NCI-H2171 treated with DMSO at 0.1 percent for 48 hours (cell line): ENCODE measurements around the gene PARP3.

Source experiments
- DNase-seq: peaks from one replicate; lab custom pipeline; 2025; lab: John Stamatoyannopoulos, UW

PARP3 gene

DNA sequence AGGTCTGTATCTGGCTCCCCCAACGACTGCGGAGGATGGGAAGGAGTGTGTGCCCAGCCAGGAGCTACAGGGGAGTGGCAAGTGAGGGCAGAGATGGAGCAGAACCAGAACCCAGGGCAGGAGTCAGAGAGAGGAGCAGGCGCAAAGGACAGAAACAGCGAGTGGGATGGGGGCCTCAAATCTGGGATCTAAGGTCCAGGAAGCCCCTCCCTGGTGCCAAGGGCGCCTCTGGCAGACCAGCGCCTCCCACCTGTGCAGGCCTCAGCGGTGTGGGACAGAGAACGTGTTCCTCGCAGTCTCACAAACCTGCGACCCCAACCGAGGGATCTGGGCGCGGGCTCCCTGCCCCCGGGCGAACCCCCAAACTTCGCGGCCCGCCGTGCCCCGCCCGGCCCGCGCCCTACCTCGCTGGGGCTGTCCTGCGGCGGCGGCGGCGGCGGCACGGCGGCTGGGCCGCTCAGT is 24.8 kb downstream of the PARP3 start:
- peak; percentile 16 for DNase-seq

DNA sequence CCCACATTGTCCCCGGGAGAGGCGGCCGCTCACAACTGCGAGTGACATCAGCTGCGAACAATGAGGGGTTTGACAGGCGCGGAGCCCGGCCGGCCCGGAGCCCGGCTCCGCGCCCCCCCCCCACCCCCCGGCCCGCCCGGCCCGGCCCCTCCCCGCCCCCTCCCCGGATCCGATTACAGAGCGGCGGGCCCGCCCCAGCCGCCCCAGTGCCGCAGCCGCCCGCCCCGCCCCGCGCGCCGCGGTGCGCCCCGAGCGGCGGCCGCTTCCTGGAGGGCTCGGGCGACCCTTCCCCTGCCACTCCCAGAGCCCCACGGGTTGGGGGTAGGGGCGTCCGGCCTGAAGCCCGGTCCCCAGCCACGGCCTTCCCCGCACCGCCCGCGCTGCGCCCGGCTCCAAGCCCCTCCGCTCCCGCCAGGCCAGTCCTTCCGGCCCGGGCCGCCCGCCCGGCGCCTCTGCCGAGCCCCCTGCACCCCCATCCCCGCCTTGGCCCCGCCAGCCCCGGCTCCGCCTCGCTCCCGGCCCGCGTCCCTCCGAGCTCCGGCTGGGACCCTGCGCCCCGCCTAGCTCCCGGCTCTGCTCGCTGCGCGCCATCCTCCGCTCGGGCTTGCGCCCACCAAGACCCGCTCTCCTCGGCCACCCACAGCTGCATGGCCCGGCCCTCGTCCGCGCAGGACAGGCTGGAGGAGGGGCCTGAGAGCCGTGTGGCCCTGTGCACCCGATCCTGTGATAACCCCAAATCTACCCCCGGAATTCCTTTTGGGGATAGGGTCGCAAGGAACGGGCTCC is 25.4 kb downstream of the PARP3 start, which contains the start of gene PCBP4:
Gene PCBP4, minus strand, starts transcription at position 71 of the 786 bp plus-strand sequence. CDS start 6,214 bp downstream, outside the sequence.
- peak; percentile 14 for DNase-seq

DNA sequence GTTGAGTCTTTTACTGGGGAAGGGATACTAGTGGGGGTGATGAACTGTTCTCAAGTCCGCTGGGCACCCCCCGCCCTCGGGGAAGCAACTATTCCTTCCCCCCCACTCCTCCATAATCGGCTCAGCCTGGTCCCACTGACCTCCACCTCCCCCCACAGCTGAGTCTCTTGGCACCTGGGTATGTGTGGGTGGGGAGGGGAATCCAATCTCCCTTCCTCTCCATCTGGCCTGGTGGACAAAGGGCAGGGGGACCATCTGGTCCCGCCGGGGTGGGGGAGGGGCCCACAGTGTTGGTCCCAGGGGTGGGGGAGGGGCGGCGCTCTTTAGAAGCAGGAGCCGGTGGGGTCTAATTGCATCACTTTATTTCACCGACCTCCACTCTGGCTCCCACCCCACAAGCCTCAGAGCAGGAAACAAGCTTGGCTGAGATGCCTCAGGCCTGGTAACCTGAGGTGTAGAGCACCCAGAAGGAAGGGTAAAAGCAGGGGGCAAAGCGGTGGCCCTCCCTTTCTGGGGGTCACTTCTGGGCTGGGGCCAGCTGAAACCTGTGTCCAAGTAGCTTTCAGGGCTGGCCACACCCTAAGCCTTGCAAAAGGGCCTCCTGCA is 26.1 kb downstream of the PARP3 start:
- no peak for DNase-seq

DNA sequence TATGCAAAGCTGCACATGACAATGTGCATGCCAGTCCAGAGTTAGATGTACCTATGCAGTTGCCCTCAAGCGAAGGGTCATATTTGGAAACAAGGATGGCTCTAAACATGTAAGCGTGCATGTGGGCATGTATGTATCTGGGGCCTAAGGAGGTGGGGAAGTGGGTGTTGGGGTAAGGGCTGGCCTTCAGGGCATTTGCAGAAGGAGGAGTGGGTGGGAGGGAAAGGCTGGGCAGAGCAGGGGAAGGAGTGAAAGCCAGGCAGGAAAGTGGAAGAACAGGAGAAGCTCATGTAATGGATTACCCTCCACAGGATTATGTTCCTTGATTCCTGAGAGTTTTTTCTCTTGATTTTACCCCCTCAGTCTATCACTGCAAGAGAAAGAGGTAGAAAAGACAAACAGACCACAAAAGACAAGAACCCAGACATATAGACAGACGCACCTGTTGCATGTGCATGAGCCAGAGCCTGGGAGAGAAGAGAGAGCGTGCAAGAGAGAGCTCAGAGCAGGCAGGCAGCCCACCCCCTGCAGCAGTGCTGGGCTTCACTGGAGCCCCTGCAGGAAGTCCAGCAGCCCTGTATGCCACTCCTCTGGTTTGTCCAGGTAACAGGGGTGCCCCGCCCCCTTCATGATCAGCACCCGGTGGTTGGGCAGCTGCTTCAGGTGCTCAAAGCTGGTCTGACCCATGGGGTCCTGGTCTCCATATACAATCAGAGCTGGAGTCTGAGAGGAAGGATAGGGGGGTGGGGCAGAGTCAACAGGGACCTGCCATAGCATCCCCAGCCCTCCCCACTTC is 26.9 kb downstream of the PARP3 start:
- DNase-seq, result no peak

DNA sequence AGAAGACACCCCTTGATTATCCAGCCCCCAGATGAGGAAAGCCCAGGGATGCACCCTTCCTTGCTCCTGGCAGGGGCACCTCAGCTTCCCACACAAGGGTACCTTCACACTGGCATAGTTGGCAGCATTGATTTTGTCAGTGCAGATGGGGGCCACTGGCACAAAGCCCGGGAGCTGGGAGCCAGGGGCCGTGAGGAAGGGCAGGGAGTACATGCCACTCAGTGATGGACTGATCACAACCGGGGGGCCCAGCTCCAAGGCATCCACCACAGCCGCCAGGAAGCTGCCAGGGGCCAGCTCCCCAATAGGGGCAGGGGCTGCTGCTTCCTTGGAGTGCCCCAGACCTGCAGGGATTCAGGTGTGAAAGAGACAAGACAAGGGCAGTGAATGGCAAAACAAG is 27.7 kb downstream of the PARP3 start:
- no peak for DNase-seq

DNA sequence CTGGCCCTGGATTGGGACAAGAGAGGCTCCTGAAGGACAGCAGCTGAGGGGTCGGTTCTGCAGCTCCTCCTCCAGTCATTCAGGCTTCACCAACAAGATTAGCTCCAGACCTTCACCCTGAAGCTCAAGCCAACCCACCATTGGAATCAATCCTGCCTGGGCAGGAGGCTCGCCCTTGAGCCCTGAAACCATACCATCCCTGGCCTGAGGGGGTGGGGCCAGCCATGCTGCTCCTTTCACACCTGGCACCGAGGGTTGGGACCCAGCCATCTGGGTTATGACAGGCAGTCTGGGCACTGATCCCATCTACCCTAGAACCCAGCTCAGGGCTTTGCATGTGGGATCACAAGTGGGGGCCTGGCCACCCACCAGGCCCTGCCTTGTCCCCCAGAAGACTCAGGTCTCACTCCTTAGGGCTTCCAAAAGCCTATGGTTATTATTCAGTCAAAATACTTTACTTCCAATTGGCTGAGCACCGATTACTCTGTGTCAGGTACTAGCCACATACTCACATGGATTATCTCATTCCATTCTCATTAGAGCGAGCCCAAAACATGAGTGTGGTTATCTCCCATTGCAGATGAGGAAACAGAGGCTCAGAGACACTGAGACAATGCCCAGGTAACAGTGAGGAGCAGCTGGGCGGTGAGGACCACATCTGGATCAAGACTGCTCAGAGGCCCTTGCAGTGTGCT is 28.6 kb downstream of the PARP3 start:
- no peak for DNase-seq

DNA sequence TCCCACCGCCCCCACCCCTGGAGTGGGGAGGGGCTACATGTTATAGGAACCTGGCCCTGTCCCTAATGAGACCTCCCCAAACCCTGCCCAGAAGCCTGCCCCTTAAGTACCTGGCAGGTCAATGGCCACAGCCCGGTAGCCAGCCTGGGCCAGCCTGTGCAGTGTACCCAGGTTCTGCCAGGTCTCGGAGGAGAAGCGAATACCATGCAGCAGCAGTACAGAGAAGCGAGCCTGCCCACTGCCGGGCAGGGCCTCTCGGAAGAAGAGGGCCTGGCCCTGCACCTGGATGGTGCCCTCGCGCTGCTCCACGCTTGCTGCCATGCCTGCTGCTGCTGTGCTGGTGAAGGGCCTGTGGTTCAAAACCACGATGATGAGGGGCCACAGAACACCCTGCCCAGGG is 29.2 kb downstream of the PARP3 start:
- DNase-seq, result no peak

DNA sequence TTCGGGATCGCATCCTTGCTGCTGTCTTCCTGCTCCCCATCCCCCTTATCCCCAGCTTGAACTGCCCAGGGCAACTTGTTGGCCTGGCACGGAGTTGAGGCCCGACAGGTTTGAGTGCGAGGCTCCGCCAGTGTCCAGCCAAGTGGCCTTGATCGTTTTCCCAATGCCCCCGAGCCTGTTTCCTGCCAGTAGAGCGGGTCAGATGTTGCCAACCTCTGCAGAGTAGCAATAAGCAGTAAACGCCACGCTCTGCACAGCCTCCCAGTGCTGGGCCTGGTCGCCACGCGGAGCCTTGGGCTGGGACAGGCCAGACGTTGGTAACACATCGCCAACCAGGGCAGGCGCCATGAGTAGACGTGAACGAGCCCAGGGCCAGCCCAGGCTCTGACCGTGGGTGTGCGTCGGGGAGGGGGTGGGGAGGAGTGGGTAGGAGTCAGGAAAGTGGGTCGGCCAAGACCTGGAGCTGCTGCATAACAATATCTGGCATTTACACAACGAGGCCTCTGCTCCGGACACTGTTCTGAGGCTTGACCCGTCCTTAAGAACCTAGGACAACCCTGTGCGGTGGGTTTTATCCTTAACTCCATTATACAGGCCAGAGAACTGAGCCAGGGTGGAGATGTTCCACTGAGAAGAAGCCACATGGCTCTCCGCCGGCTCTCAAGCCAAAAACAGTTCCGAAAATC is 32.3 kb downstream of the PARP3 start:
- no peak for DNase-seq

DNA sequence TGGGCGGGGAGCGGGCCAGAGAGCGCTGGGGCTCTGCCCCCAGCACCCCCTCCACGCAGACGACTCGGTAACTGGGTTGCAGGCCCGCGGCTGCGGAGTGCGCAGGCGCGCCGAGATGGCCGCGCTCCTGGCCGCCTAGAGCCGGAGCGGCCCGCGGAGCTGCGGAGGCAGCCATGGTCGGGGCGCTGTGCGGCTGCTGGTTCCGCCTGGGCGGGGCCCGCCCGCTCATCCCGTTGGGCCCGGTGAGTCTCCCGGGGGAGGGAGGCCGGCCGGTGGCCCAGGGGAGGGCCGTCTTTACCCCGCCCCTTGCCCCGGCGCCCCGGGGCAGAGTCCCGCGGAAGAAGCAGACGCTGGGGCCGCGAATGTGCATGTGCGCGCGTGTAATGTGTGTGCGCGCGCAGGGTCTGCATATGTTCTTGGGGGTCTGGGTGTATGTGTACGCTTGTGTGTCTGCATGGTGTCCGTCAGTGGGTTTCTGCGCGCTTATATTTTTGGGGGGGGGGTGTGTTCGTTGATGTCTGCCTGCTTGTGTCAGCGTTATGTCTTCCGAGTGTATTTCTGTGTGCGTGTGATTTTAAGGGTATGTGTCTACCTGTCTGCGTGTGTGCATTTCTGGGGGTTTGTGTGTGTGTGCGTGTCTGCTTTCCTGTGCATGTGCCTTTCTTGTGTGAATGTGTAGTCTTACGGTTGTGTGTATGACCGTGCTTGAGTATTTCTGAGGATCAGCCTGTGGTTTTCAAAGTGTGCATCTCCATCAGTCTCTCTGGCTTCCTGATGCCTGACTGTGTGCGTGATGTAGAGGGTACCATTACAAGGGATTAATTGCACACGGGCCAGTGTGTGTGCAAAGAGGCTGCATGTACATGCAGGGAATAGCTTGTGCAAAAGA is 33.0 kb downstream of the PARP3 start, which contains the start of gene ABHD14A:
Gene ABHD14A, plus strand, starts transcription at position 102 of the 889 bp plus-strand sequence. Its CDS starts 72 bp downstream, at position 174.
- DNase-seq, result peak; percentile 43

DNA sequence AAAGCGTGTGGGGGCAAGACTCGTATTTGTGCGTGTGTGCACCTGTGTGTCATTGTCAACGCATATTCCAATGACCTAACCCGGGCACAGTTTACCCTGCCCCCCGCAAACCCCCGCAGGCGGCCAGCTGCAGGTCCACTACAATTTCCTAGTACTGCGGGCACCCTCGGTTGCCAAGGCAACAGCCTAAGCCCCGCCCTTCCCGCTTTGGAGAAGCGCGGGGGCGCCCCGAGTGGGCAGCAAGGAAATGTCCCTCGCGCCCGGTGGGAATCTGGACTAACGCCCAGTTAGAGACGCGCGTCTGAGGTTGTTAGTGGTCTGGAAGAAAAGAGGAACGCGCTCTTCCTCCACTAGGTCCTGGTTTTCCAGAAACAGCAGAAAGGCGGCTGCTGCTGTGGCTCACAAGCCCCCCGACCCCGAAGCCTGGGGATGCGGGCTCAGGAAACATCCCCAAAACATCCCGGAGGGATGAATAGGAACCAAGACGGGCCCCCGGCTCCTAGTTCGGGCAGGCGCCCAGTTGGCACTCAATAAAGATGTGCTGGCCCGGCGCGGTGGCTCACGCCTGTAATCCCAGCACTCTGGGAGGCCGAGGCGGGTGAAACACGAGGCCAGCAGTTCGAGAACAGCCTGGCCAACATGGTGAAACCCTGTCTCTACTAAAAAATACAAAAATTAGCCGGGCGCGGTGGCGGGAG is 33.8 kb downstream of the PARP3 start:
- DNase-seq, result no peak

DNA sequence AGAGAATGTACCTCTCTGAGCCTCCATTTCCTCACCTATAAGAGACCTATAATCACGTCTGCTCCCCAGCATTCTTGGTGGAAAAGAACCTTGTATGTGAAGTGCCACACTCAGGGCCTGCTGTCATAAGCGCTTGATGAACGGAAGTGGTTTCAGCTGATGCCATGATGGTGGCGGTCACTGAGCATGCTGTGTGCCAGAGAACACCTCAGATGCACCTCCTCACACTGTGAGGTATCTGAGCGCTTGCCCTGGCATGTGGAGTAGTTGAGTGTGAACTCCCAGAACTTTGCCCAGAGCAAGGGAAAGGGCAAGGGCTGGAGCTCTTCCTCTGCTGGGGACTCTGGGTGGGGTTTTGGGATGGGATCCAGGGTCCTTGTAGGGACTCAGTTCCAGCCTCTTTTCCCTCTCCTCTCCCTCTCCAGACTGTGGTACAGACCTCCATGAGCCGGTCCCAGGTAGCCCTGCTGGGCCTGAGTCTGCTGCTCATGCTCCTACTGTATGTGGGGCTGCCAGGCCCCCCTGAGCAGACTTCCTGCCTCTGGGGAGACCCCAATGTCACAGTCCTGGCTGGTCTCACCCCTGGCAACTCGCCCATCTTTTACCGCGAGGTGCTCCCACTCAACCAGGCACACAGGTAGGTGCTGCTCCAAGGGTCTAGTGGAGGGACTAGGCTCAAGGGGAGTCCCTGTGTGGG is 35.4 kb downstream of the PARP3 start:
- no peak for DNase-seq

DNA sequence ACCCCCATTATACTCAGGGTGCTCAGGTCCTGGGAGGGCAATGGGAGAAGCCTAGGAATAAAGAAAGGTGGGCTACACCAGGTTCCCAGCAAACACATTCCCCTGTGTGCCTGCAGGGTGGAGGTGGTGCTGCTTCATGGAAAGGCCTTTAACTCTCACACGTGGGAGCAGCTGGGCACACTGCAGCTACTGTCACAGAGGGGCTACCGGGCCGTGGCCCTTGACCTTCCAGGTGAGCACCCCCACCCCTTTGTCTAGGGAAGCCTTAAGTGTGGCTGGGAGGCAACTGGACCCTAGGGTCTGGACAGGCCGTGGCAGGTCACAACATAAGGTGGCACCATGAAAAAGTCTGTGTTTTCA is 36.0 kb downstream of the PARP3 start:
- DNase-seq, result no peak

DNA sequence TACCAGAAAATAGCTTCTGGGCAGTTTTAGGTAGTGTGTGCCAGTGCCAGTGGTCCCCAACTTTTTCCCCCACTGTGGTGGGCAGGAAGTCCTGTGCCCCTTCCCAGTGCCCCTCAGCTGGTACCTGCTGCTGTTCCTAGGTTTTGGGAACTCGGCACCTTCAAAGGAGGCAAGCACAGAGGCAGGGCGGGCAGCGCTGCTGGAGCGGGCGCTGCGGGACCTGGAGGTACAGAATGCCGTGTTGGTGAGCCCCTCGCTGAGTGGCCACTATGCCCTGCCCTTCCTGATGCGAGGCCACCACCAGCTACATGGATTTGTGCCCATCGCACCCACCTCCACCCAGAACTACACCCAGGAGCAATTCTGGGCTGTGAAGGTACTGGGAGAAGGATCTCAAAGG is 38.1 kb downstream of the PARP3 start:
- DNase-seq, result no peak

DNA sequence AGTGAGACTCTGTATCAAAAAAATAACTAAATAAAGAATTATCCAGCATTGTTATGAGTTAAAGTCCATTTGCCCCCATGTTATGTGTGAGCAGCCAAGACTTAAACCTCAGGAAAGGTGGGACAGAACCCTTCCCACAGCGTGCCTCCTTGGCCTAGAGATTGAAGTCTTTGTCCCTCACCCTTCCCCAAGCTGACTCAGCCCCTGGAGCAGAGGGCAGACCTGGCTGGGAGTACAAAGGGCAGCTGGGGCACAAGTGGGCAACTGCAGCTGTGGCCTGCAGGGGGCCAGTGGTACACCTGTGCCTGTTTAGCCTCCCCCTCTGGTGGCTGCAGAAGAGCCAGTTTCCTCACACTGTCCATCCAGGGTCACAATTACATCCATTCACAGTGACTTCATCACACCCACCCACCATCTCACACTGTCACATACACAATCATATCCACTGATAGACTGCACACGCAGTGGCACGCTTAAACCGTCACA is 40.2 kb downstream of the PARP3 start:
- no peak for DNase-seq

DNA sequence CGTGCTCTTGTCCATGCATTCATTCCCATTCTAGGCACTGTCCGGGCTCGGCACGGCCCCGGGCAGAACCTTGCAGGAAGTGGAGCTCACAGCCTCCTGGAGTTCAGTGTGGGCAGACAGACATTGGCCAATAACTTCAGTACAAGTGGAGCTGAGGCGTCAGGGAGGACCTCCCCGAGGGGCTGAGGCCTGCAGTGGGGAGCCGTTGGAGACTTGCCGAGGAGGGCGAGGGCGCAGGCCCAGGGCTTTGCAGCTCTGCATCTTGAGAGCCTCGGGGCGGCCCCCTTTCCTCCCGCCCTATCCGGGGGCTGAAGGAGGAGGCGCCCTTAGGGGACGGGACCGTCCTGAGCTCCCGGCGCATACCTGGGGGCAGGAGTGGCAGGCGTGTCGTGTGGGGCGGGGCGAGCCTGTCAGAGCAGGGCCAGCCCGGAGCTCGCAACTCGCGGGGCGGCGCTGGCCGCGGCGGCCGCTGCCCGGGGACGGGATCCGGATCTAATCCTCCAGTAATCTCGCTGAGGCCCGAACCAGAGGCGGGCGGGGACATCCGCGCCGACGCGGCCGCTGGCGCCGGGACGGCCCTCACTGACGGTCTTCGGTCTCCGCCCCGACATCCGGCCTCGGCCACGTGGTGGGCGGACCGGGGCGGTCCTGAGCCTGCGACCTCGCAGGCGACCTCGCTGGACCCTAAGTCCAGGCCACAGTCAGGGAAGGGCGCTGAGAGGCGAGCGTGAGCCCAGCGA is 40.8 kb downstream of the PARP3 start, which contains the start of gene ACY1:
Gene ACY1, plus strand, starts transcription at position 698 of the 740 bp plus-strand sequence. CDS start 530 bp downstream, outside the sequence.
- peak; percentile 26 for DNase-seq

DNA sequence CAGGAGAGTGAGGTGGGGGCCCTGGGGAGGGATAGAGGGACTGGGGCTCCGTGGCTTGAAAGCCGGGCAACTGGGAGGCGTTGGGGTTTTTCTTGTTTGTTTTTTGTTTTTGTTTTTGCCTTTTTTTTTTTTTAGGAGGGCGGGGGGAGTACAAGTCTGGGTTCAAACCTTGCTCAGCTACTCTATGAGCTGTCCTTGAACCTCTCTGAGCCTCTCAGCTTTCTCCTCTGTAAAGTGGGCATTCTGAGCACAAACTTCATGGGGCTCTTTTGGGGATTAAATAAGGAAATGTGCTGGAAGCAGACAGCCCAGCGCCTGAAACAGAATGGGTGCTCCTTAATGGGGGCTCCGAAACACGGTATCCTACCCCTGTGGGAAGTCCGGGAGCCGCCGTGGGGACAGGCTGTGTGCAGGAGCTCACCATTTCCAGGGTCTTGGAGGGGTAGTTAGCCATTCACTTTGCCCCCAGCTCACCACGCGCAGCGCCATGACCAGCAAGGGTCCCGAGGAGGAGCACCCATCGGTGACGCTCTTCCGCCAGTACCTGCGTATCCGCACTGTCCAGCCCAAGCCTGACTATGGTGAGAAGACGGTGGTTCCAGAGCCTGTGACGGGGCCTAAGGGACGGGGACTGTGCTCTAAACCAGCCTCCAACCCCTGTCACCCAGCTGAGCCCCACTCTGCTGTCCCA is 41.6 kb downstream of the PARP3 start:
- no peak for DNase-seq

DNA sequence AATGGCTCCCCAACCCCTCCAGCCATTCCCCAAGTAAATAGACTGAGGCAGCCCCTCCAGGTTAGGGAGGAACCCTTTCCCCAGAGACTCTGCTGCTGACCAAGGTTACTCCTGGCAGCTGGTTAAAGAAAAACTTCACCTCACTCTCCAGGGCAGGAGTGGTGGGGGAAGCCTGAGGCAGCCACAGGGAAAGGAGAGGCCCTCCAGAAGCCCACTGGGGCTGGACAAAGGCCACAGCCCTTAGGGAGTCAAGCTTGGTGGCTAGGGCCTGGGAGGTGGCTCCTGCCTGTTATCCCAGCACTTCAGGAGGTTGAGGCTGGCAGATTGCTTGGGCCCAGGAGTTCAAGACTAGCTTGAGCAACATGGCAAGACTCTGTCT is 42.1 kb downstream of the PARP3 start:
- DNase-seq, result no peak

DNA sequence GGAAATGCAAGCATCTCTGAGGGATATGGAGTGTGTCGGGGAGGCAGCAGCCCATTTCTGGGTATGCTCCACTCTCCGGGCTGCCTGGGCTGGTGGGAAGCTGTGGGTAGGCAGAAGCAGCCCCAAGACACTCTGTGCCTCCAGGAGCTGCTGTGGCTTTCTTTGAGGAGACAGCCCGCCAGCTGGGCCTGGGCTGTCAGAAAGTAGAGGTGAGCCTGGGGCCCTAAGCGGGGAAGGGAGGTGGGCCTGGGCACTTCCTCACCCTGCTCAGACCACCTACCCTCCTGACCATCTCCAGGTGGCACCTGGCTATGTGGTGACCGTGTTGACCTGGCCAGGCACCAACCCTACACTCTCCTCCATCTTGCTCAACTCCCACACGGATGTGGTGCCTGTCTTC is 42.9 kb downstream of the PARP3 start:
- no peak for DNase-seq
